HFFc6 (cell line): ENCODE data around the gene DNAH17. TPM values are rescaled to one million over a fixed set of nuclear protein-coding genes. Genes with fewer than 3 reads are reported as not detected.

ENCODE experiments used
- DNase-seq: peaks from one replicate; pipeline ENCODE4 v3.0.0-alpha.2; 2018
- H3K27ac Mint-ChIP-seq: 2 replicates; pipeline ENCODE4 v1.8.0; 2020; ENCODE audit warnings: mild to moderate bottlenecking, mixed read lengths
- H3K27me3 Mint-ChIP-seq: 2 replicates; pipeline ENCODE4 v1.8.0; 2021; ENCODE audit warnings: mild to moderate bottlenecking, moderate library complexity, mixed read lengths; ENCODE audit not compliant: insufficient read depth
- H3K36me3 Mint-ChIP-seq: 2 replicates; pipeline ENCODE4 v1.8.0; 2021; ENCODE audit warnings: low read depth, mixed read lengths
- H3K4me1 Mint-ChIP-seq: 2 replicates; pipeline ENCODE4 v1.8.0; 2020; ENCODE audit warnings: low read depth, mixed read lengths
- H3K4me3 Mint-ChIP-seq: 2 replicates; pipeline ENCODE4 v1.8.0; 2020; ENCODE audit warnings: mild to moderate bottlenecking, moderate library complexity, mixed read lengths
- H3K9me3 Mint-ChIP-seq: 2 replicates; pipeline ENCODE4 v1.8.0; 2020; ENCODE audit warnings: mild to moderate bottlenecking, mixed read lengths
- CTCF ChIP-seq: fragments of 200-600 bp; sonication (generic); IDR thresholded peaks from 2 replicates; pipeline ENCODE4 v1.5.0; 2021; ENCODE audit warnings: antibody characterized with exemption, mild to moderate bottlenecking
- total RNA-seq, 6 experiments: library from RNA; stranded (reverse); fragmentation: NEBNext Ultra II Directional; extraction: Animal tissue kit (Norgen Biotek cat#: 25700); gene quantifications; 2 replicates in 1 of 6; 3 replicates in 5 of 6; pipeline ENCODE4 v1.2.3, GENCODE V29; 2021

Gene DNAH17
- total RNA-seq, 6 experiments from 2014 or later, result not detected

GRCh38 chr17:78491236-78492115 lies 85.7 kb downstream of the DNAH17 start:
- TF ChIP-seq CTCF, result no peak
- H3K4me3 Mint-ChIP-seq, result no peak overlapping the region
- peaks cover 35% of the 10 kb centered on the region for H3K27me3 Mint-ChIP-seq
- H3K27ac Mint-ChIP-seq, result no peak overlapping the region
- H3K36me3 Mint-ChIP-seq, result no peaks in the 10 kb centered on the region
- DNase-seq, result no peak
- H3K9me3 Mint-ChIP-seq, result no peaks in the 10 kb centered on the region
- no peaks in the 10 kb centered on the region for H3K4me1 Mint-ChIP-seq

- TF ChIP-seq CTCF, result no peak
Measured at GRCh38 chr17:78490673-78491072, 86.5 kb downstream of the DNAH17 start.

GRCh38 chr17:78490156-78490555 lies 87.0 kb downstream of the DNAH17 start:
- Mint-ChIP-seq H3K27me3 (peaks cover 33% of the 10 kb centered on the region), H3K9me3 (no peaks in the 10 kb centered on the region), H3K36me3 (no peaks in the 10 kb centered on the region), H3K27ac (no peak overlapping the region), H3K4me3 (no peak overlapping the region), H3K4me1 (no peaks in the 10 kb centered on the region)
- DNase-seq, result no peak
- TF ChIP-seq CTCF, result no peak

More at GRCh38 chr17:78490673-78491072, 86.5 kb downstream of the DNAH17 start:
- Mint-ChIP-seq H3K27ac (no peak overlapping the region), H3K27me3 (peaks cover 35% of the 10 kb centered on the region), H3K4me3 (no peak overlapping the region), H3K36me3 (no peaks in the 10 kb centered on the region), H3K9me3 (no peaks in the 10 kb centered on the region), H3K4me1 (no peaks in the 10 kb centered on the region)
- DNase-seq, result no peak

DNA sequence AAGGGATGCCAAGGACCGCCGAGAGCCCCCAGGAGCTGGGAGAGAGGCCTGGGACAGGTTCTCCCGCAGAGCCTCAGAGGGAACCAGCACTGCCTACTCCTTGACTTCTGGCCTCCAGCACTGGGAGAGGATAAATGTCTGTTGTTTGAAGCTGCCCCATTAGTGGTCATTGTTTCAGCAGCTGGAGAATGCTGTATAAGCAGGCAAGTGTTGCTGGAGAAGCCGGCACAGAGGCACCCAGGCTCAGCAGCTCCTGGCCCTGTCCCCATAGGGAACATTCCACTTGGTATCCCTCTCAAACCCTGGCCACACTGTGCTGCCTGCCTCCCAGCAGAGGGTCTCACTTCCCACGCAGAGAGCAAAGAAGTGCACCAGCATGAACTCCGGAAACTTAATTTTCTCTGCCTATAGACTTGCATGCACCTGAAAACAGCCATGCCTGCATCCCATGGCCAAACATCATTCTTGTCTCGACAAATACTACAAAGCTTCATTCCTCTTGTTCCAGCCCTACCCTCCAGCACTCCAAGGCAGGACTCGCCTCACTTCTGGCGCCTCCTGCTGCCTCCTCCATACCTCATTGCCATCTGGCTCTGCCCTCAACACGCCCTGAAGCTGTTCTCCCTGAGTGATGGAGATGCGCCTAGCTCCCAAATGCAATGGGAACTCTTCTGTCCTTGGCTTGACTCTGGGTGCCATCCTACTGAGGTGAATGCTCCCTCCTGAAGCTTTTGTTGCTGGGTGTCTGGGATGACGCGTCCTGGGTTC lies 88.1 kb downstream of the DNAH17 start:
- Mint-ChIP-seq H3K27me3 (peaks cover 33% of the 10 kb centered on the region), H3K4me3 (no peak overlapping the region), H3K4me1 (0 out of 2 replicates have a peak, but pooled peaks cover 4% of the 10 kb centered on the region), H3K36me3 (no peaks in the 10 kb centered on the region), H3K9me3 (no peaks in the 10 kb centered on the region), H3K27ac (no peak overlapping the region)
- no peak for DNase-seq
- no peak for TF ChIP-seq CTCF

DNA sequence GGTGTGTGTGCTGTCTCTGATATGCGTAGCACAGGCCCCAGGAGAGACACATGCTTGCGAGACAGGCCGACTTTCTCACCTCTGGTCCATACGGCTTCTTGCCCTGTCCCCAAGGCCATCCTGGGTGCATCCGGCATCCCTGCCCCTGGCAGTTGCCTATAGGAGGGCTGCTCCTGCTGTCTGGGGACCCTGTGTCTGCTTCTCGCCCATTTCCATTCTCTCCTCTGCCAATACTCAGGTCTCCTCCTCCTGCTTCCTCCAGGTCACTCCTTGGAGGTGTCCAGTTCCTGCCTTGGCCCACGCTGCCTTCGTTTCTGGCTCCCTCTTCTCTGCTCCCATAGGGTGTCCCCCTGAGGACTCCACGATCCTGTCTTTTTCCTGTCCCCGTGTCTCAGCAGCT lies 89.0 kb downstream of the DNAH17 start:
- Mint-ChIP-seq H3K36me3 (no peaks in the 10 kb centered on the region), H3K27ac (no peak overlapping the region), H3K9me3 (no peaks in the 10 kb centered on the region), H3K4me1 (0 out of 2 replicates have a peak, but pooled peaks cover 4% of the 10 kb centered on the region), H3K4me3 (no peak overlapping the region), H3K27me3 (peaks cover 29% of the 10 kb centered on the region)
- no peak for TF ChIP-seq CTCF
- DNase-seq, result no peak
